H9 (cell line): ENCODE data around the gene SMIM3. TPM values are rescaled to one million over a fixed set of nuclear protein-coding genes. Genes with fewer than 3 reads are reported as not detected.

Experiments used
- DNase-seq: peaks from one replicate; pipeline ENCODE4 v3.0.0-alpha.2; 2017
- H2AFZ ChIP-seq: one replicate; pipeline ENCODE4 v1.6.1; 2013; ENCODE audit warnings: mild to moderate bottlenecking, low read length, control low read depth, moderate library complexity
- H2AK5ac ChIP-seq: 2 replicates; pipeline ENCODE4 v1.6.1; 2013; ENCODE audit warnings: low read length, control low read depth, mixed read lengths; ENCODE audit not compliant: insufficient read length
- H2BK120ac ChIP-seq: one replicate; pipeline ENCODE4 v1.6.1; 2013; ENCODE audit warnings: low read depth, mild to moderate bottlenecking, low read length, control low read depth, inconsistent platforms; ENCODE audit not compliant: poor library complexity, severe bottlenecking
- H2BK12ac ChIP-seq: 2 replicates; pipeline ENCODE4 v1.6.1; 2013; ENCODE audit warnings: low read length, control low read depth, mixed read lengths, low read depth; ENCODE audit not compliant: insufficient read length
- H2BK15ac ChIP-seq: 2 replicates; pipeline ENCODE4 v1.6.1; 2013; ENCODE audit warnings: low read depth, low read length, control low read depth
- H2BK20ac ChIP-seq: one replicate; pipeline ENCODE4 v1.6.1; 2013; ENCODE audit warnings: low read depth, mild to moderate bottlenecking, low read length, control low read depth, inconsistent platforms; ENCODE audit not compliant: poor library complexity, severe bottlenecking
- H2BK5ac ChIP-seq: 2 replicates; pipeline ENCODE4 v1.6.1; 2013; ENCODE audit warnings: low read length, control low read depth, mixed read lengths; ENCODE audit not compliant: insufficient read length
- H3K14ac ChIP-seq: 2 replicates; pipeline ENCODE4 v1.6.1; 2013; ENCODE audit warnings: low read length, control low read depth; ENCODE audit not compliant: insufficient read depth
- H3K18ac ChIP-seq: 2 replicates; pipeline ENCODE4 v1.6.1; 2013; ENCODE audit warnings: low read depth, mild to moderate bottlenecking, mixed read lengths, low read length, control low read depth; ENCODE audit not compliant: insufficient read length
- H3K23ac ChIP-seq: 2 replicates; pipeline ENCODE4 v1.6.1; 2013; ENCODE audit warnings: low read length, control low read depth, mixed read lengths, low read depth; ENCODE audit not compliant: insufficient read length
- H3K23me2 ChIP-seq: 2 replicates; pipeline ENCODE4 v1.6.1; 2013; ENCODE audit warnings: low read depth, mild to moderate bottlenecking, mixed read lengths, low read length, control low read depth; ENCODE audit not compliant: insufficient read length, poor library complexity, severe bottlenecking
- H3K27ac ChIP-seq: 2 replicates; pipeline ENCODE4 v1.5.1; 2013; ENCODE audit warnings: low read length, control low read depth, mixed read lengths, low read depth; ENCODE audit not compliant: insufficient read length
- H3K27me3 ChIP-seq: 2 replicates; pipeline ENCODE4 v1.6.1; 2013; ENCODE audit warnings: low read length, control low read depth, inconsistent platforms; ENCODE audit not compliant: insufficient read depth
- H3K4ac ChIP-seq: 2 replicates; pipeline ENCODE4 v1.6.1; 2013; ENCODE audit warnings: low read depth, mild to moderate bottlenecking, control low read depth, inconsistent platforms, low read length, moderate library complexity
- H3K4me1 ChIP-seq: 2 replicates; pipeline ENCODE4 v1.6.1; 2013; ENCODE audit warnings: low read length, control low read depth, inconsistent platforms; ENCODE audit not compliant: insufficient read depth
- H3K4me2 ChIP-seq: 2 replicates; pipeline ENCODE4 v1.6.1; 2013; ENCODE audit warnings: low read length, control low read depth, mixed read lengths; ENCODE audit not compliant: insufficient read length, insufficient read depth
- H3K56ac ChIP-seq: 2 replicates; pipeline ENCODE4 v1.6.1; 2013; ENCODE audit warnings: low read depth, mild to moderate bottlenecking, mixed read lengths, low read length, control low read depth; ENCODE audit not compliant: insufficient read length
- H3K79me1 ChIP-seq: 2 replicates; pipeline ENCODE4 v1.6.1; 2013; ENCODE audit warnings: low read depth, mild to moderate bottlenecking, moderate library complexity, low read length, control low read depth, inconsistent platforms; ENCODE audit not compliant: insufficient read depth, poor library complexity, severe bottlenecking
- H3K79me2 ChIP-seq: 2 replicates; pipeline ENCODE4 v1.6.1; 2013; ENCODE audit warnings: low read length, control low read depth, inconsistent platforms; ENCODE audit not compliant: insufficient read depth
- H3K9ac ChIP-seq: 2 replicates; pipeline ENCODE4 v1.6.1; 2013; ENCODE audit warnings: low read length, control low read depth, mixed read lengths; ENCODE audit not compliant: insufficient read length; ENCODE audit errors: extremely low read depth
- H3K9me3 ChIP-seq: one replicate; pipeline ENCODE4 v1.6.1; 2013; ENCODE audit warnings: low read depth, low read length, inconsistent platforms; ENCODE audit not compliant: control insufficient read depth
- H3T11ph ChIP-seq: one replicate; pipeline ENCODE4 v1.6.1; 2013; ENCODE audit warnings: mild to moderate bottlenecking, low read length, control low read depth, inconsistent platforms
- H4K20me1 ChIP-seq: one replicate; pipeline ENCODE4 v1.6.1; 2013; ENCODE audit not compliant: control insufficient read depth, insufficient read length, insufficient read depth
- H4K5ac ChIP-seq: 2 replicates; pipeline ENCODE4 v1.6.1; 2013; ENCODE audit warnings: low read depth, mild to moderate bottlenecking, mixed read lengths, low read length, control low read depth; ENCODE audit not compliant: insufficient read length
- H4K8ac ChIP-seq: replicated peaks from 2 replicates; pipeline ENCODE4 v1.6.1; 2013; ENCODE audit warnings: low read length, control low read depth, mixed read lengths, low read depth; ENCODE audit not compliant: insufficient read length
- H4K91ac ChIP-seq: 2 replicates; pipeline ENCODE4 v1.6.1; 2013; ENCODE audit warnings: low read depth, mild to moderate bottlenecking, moderate library complexity, mixed read lengths, low read length, control low read depth; ENCODE audit not compliant: insufficient read length
- H3K27ac Mint-ChIP-seq, 3 experiments: 2 replicates in 2 of 3; 3 replicates in 1 of 3; pipeline ENCODE4 v1.8.0; 2020 to 2021; ENCODE audit warnings: mixed read lengths in 3 of 3, mild to moderate bottlenecking in 1 of 3, moderate library complexity in 1 of 3
- H3K27me3 Mint-ChIP-seq: 2 replicates; pipeline ENCODE4 v1.8.0; 2021; ENCODE audit warnings: low read depth, mild to moderate bottlenecking, moderate library complexity, mixed read lengths
- H3K36me3 Mint-ChIP-seq, 3 experiments: 2 replicates in 2 of 3; 3 replicates in 1 of 3; pipeline ENCODE4 v1.8.0; 2020 to 2021; ENCODE audit warnings: low read depth in 3 of 3, mixed read lengths in 3 of 3; ENCODE audit not compliant: insufficient read depth in 1 of 3
- H3K4me1 Mint-ChIP-seq, 2 experiments: 2 replicates each; pipeline ENCODE4 v1.8.0; 2020; ENCODE audit warnings: mixed read lengths in 2 of 2
- H3K4me3 Mint-ChIP-seq, 2 experiments: 2 replicates in 1 of 2; 3 replicates in 1 of 2; pipeline ENCODE4 v1.8.0; 2020 to 2021; ENCODE audit warnings: mild to moderate bottlenecking in 2 of 2, mixed read lengths in 2 of 2, moderate library complexity in 1 of 2
- H3K9me3 Mint-ChIP-seq, 2 experiments: 2 replicates in 1 of 2; 3 replicates in 1 of 2; pipeline ENCODE4 v1.8.0; 2020; ENCODE audit warnings: mild to moderate bottlenecking in 2 of 2, mixed read lengths in 2 of 2, moderate library complexity in 1 of 2
- CTCF ChIP-seq: fragments of 200-600 bp; sonication (generic); conservative IDR thresholded peaks from 3 replicates; pipeline ENCODE4 v1.8.0; 2021; ENCODE audit warnings: antibody characterized with exemption, mild to moderate bottlenecking
- WGBS: extraction: QIAGEN DNeasy Blood & Tissue Kit; methylation state at CpG from one replicate; pipeline ENCODE4 v1.1.7; 2013; ENCODE audit warnings: missing lambda C conversion rate, low lambda C conversion rate, mixed read lengths; ENCODE audit not compliant: insufficient read length; ENCODE audit errors: extremely low coverage; 5-methylcytosine and 5-hydroxymethylcytosine counted together
- total RNA-seq: library from RNA; stranded (reverse); gene quantifications from 2 replicates; pipeline ENCODE4 v1.2.1, GENCODE V29; 2021

The SMIM3 gene
- total RNA-seq, 1 experiment from 2014 or later = 42.0 TPM

GRCh38 chr5:150764530-150764929 lies 14.0 kb upstream of the SMIM3 start:
- peaks cover 6% of the 10 kb centered on the region in 2 experiments; a peak in 3 of 5 replicates for H3K9me3 Mint-ChIP-seq
- Histone ChIP-seq H3K9ac (no peak overlapping the region), H3K14ac (no peak overlapping the region), H3K4me2 (no peak overlapping the region), H3K23me2 (no peaks in the 10 kb centered on the region), H3K56ac (no peak overlapping the region), H2BK5ac (no peak overlapping the region), H3K79me2 (no peaks in the 10 kb centered on the region), H2BK15ac (no peak overlapping the region), H3K4me1 (peaks cover 2% of the 10 kb centered on the region; the same call in 1 of the 2 replicates), H3K9me3 (no peaks in the 10 kb centered on the region), H3K23ac (no peak overlapping the region), H3K18ac (no peak overlapping the region), H4K20me1 (no peaks in the 10 kb centered on the region), H3K27ac (no peak overlapping the region), H2BK12ac (no peak overlapping the region), H2AK5ac (no peak overlapping the region), H3K79me1 (no peaks in the 10 kb centered on the region), H2AFZ (no peak overlapping the region), H2BK20ac (no peak overlapping the region), H3K27me3 (no peaks in the 10 kb centered on the region), H3T11ph (no peak overlapping the region), H4K5ac (no peak overlapping the region), H4K8ac (no peak overlapping the region), H2BK120ac (no peak overlapping the region), H3K4ac (no peak overlapping the region), H4K91ac (no peak overlapping the region)
- DNase-seq = no peak
- H3K36me3 Mint-ChIP-seq = peaks cover 0 to 5% (median 4%) of the 10 kb centered on the region in 3 experiments; a peak in 3 of 7 replicates
- no peak overlapping the region for H3K27ac Mint-ChIP-seq
- no peak overlapping the region for H3K4me3 Mint-ChIP-seq
- no peak for TF ChIP-seq CTCF
- peaks cover 3 to 9% of the 10 kb centered on the region in 2 experiments for H3K4me1 Mint-ChIP-seq
- WGBS = no CpG with 5 or more reads among the region's 2 CpGs
- peaks cover 13% of the 10 kb centered on the region for H3K27me3 Mint-ChIP-seq
